ENCODE results near the gene COL20A1. TPM values are rescaled to one million over a fixed set of nuclear protein-coding genes. Genes with fewer than 3 reads are reported as not detected.

COL20A1 gene
- total RNA-seq, 1 experiment from 2014 or later: 0.23 TPM

DNA sequence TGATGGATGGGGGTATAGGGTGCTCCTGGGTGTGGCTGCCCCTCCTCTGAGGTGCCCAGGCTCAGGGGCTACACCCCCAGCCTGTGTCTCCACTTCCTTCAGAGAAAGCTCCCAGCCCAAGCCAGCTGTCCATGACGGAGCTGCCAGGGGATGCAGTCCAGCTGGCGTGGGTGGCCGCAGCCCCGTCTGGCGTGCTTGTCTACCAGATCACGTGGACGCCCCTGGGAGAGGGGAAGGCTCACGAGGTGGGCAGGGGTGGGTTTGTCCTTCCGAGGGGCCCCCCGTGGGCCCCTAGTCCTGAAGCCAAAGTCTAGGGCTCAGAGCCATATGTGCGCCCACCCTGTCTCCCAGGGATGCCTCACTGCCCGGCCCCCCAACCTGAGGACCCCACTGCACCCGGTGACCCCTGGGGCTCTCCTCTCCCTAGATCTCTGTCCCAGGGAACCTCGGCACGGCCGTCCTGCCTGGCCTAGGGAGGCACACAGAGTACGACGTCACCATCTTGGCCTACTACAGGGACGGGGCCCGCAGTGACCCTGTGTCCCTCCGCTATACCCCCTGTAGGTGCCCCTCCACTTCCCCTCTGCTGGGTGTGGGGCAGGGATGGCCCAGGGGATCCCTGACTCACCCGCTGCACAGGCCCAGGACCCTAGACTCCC is 19.8 kb downstream of the COL20A1 start:
- no peak for ATAC-seq
- Histone ChIP-seq H3K4me3 (ENCODE audit: low read depth in 2 of 2, low read length in 2 of 2) (no peak overlapping the region), H3K9me3 (ENCODE audit: control insufficient read depth, insufficient read depth, low read depth, low read length) (no peaks in the 10 kb centered on the region), H3K4me1 (ENCODE audit: control insufficient read depth, insufficient read depth, low read length) (no peaks in the 10 kb centered on the region; the same call in none of the 2 replicates), H3K27ac (ENCODE audit: low read length) (no peak overlapping the region), H3K36me3 (ENCODE audit: control insufficient read depth, insufficient read depth, low read length) (no peaks in the 10 kb centered on the region), H3K27me3 (ENCODE audit: control insufficient read depth, insufficient read depth, low read length) (no peaks in the 10 kb centered on the region)
- no TSS peak for BruUV-seq (replicated peaks)
- ChIA-PET POLR2A (no interaction called here), CTCF (no interaction called here)
- DNase-seq (ENCODE audit: low read depth, low spot score): no peak
- TF ChIP-seq POLR2AphosphoS5 (IDR thresholded peaks at IDR 0.05; ENCODE audit: low read depth, low read length) (no peak), SIN3A (IDR thresholded peaks at IDR 0.05; ENCODE audit: borderline replicate concordance, insufficient read depth, low read depth, low read length) (no peak), TCF7L2 (IDR thresholded peaks at IDR 0.05; ENCODE audit: low read depth, low read length) (no peak)
- TF ChIP-seq, protein P1, sequence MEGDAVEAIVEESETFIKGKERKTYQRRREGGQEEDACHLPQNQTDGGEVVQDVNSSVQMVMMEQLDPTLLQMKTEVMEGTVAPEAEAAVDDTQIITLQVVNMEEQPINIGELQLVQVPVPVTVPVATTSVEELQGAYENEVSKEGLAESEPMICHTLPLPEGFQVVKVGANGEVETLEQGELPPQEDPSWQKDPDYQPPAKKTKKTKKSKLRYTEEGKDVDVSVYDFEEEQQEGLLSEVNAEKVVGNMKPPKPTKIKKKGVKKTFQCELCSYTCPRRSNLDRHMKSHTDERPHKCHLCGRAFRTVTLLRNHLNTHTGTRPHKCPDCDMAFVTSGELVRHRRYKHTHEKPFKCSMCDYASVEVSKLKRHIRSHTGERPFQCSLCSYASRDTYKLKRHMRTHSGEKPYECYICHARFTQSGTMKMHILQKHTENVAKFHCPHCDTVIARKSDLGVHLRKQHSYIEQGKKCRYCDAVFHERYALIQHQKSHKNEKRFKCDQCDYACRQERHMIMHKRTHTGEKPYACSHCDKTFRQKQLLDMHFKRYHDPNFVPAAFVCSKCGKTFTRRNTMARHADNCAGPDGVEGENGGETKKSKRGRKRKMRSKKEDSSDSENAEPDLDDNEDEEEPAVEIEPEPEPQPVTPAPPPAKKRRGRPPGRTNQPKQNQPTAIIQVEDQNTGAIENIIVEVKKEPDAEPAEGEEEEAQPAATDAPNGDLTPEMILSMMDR (IDR thresholded peaks at IDR 0.05): no peak
- TF ChIP-seq, protein P2, sequence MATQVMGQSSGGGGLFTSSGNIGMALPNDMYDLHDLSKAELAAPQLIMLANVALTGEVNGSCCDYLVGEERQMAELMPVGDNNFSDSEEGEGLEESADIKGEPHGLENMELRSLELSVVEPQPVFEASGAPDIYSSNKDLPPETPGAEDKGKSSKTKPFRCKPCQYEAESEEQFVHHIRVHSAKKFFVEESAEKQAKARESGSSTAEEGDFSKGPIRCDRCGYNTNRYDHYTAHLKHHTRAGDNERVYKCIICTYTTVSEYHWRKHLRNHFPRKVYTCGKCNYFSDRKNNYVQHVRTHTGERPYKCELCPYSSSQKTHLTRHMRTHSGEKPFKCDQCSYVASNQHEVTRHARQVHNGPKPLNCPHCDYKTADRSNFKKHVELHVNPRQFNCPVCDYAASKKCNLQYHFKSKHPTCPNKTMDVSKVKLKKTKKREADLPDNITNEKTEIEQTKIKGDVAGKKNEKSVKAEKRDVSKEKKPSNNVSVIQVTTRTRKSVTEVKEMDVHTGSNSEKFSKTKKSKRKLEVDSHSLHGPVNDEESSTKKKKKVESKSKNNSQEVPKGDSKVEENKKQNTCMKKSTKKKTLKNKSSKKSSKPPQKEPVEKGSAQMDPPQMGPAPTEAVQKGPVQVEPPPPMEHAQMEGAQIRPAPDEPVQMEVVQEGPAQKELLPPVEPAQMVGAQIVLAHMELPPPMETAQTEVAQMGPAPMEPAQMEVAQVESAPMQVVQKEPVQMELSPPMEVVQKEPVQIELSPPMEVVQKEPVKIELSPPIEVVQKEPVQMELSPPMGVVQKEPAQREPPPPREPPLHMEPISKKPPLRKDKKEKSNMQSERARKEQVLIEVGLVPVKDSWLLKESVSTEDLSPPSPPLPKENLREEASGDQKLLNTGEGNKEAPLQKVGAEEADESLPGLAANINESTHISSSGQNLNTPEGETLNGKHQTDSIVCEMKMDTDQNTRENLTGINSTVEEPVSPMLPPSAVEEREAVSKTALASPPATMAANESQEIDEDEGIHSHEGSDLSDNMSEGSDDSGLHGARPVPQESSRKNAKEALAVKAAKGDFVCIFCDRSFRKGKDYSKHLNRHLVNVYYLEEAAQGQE (IDR thresholded peaks at IDR 0.05; ENCODE audit: insufficient read depth in 1 of 2, low read depth in 2 of 2, low read length in 1 of 2): no peak
- in situ Hi-C loops (cut with HindIII; ENCODE audit: low pct_unique_long_range_greater_than_20kb, low sequenced_read_pairs) (no loop called here), intact Hi-C loops (cut with micrococcal nuclease; ENCODE audit: unreplicated experiment) (no loop called here)

DNA sequence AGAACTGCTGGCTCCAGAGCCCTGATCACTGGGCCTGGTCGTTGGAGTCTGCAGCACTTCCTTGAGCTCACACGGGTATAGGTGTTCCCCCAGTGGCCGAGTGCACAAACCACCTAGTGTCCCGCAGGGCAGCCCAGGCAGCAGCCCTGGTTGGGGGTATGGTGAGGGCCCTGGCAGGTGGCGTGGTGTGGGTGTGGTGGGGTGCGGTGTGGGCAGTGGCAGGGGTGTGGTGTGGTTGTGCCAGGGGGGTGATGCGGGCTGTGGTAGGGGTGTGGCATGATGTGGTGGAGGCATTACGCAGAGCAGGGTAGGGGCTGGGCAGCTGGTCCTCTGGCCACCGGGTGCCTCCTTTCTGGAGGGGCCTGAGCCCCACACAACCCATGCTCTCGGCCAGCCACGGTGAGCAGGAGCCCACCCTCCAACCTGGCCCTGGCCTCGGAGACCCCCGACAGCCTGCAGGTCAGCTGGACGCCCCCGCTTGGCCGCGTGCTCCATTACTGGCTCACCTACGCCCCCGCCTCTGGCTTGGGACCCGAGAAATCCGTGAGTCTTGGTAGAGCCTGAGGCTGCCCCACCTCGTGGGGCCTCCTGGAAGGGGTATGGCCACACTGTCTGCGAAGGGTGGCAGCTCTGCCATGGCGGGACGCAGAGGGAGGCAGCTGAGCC is 20.5 kb downstream of the COL20A1 start:
- POLR2A ChIA-PET: no interaction called here
- no peaks in the 10 kb centered on the region; the same call in none of the 2 replicates for H3K4me1 ChIP-seq (ENCODE audit: control insufficient read depth, insufficient read depth, low read length)
- no peak overlapping the region for H3K27ac ChIP-seq (ENCODE audit: low read length)
- no peaks in the 10 kb centered on the region for H3K36me3 ChIP-seq (ENCODE audit: control insufficient read depth, insufficient read depth, low read length)
- in situ Hi-C loops (cut with HindIII; ENCODE audit: low pct_unique_long_range_greater_than_20kb, low sequenced_read_pairs): no loop called here
- H3K27me3 ChIP-seq (ENCODE audit: control insufficient read depth, insufficient read depth, low read length): no peaks in the 10 kb centered on the region
- H3K9me3 ChIP-seq (ENCODE audit: control insufficient read depth, insufficient read depth, low read depth, low read length): no peaks in the 10 kb centered on the region
- H3K4me3 ChIP-seq (ENCODE audit: low read depth in 2 of 2, low read length in 2 of 2): no peak overlapping the region
- ATAC-seq: peak; percentile 46; the same call in 1 of the 2 replicates
- no peak for DNase-seq (ENCODE audit: low read depth, low spot score)
- TF ChIP-seq SIN3A (IDR thresholded peaks at IDR 0.05; ENCODE audit: borderline replicate concordance, insufficient read depth, low read depth, low read length) (no peak), POLR2AphosphoS5 (IDR thresholded peaks at IDR 0.05; ENCODE audit: low read depth, low read length) (no peak), TCF7L2 (IDR thresholded peaks at IDR 0.05; ENCODE audit: low read depth, low read length) (no peak)
- TF ChIP-seq, protein P2 (IDR thresholded peaks at IDR 0.05; ENCODE audit: insufficient read depth in 1 of 2, low read depth in 2 of 2, low read length in 1 of 2): no peak
- TF ChIP-seq, protein P1 (IDR thresholded peaks at IDR 0.05): no peak
- BruUV-seq (replicated peaks): no TSS peak
- intact Hi-C loops (cut with micrococcal nuclease; ENCODE audit: unreplicated experiment): no loop called here
- CTCF ChIA-PET: no interaction called here
